Left lung (tissue), 10 donors: ENCODE results near the gene PHLPP1. TPM values are rescaled to one million over a fixed set of nuclear protein-coding genes. Genes with fewer than 3 reads are reported as not detected.
A peak's percentile ranks its signal among the peaks of the same experiment; 100 is the strongest.

Experiments
- ATAC-seq: fragments of 200-7000 bp; cut with Tn5 transposase; one replicate; pipeline ENCODE4 v1.9.1; 2020; ENCODE audit warnings: moderate library complexity
- DNase-seq, 4 donors: peaks; one replicate each; pipeline ENCODE4 v3.0.0-alpha.2; 2013 to 2020
- H3K27ac ChIP-seq, 2 donors: fragments of 200-600 bp; sonication (generic) in 1 of 2; one replicate each; pipeline versions ENCODE4 v1.5.0 to v1.8.0; 2020 to 2021
- H3K27me3 ChIP-seq, 2 donors: fragments of 200-600 bp; sonication (generic) in 1 of 2; one replicate each; pipeline versions ENCODE4 v1.5.0 to v1.8.0; 2020 to 2021
- H3K36me3 ChIP-seq, 2 donors: fragments of 200-600 bp; sonication (generic) in 1 of 2; one replicate each; pipeline versions ENCODE4 v1.5.0 to v1.8.0; 2020 to 2021
- H3K4me1 ChIP-seq, 2 donors: fragments of 200-600 bp; one replicate each; pipeline ENCODE4 v1.8.0; 2021
- H3K4me3 ChIP-seq, 2 donors: fragments of 200-600 bp; sonication (generic) in 1 of 2; one replicate each; pipeline versions ENCODE4 v1.5.0 to v1.8.0; 2020 to 2021; ENCODE audit warnings: mild to moderate bottlenecking in 1 of 2
- H3K9me3 ChIP-seq, 2 donors: fragments of 200-600 bp; sonication (generic) in 1 of 2; one replicate each; pipeline versions ENCODE4 v1.5.0 to v1.8.0; 2020 to 2021
- intact Hi-C, 2 donors: fragments of 100-400 bp; cut with DNase I; formaldehyde crosslinking; loops; one replicate each; pipeline versions ENCODE4 v1.11.2 to v1.14.2; 2022
- polyA plus RNA-seq, 6 donors: library from polyadenylated mRNA; unstranded; fragments of 120-200 nt; gene quantifications; one replicate each; pipeline ENCODE4 v1.2.1, GENCODE V29; 2013; ENCODE audit not compliant: insufficient read length in 6 of 6
- total RNA-seq, 2 donors: library from RNA; stranded (reverse); fragmentation: NEBNext Ultra II Directional; extraction: Animal tissue kit (Norgen Biotek cat#: 25700); gene quantifications; one replicate each; pipeline ENCODE4 v1.2.1, GENCODE V29; 2021
- TF ChIP-seq, protein P1 (sequence below), 2 donors: fragments of 200-600 bp; sonication (generic) in 1 of 2; IDR thresholded peaks; one replicate each; pipeline versions ENCODE4 v1.5.0 to v1.8.0; 2021; ENCODE audit warnings: antibody characterized with exemption in 2 of 2
- donor health status: DM: no; HTN: yes; CAD: no.
- donor health status: DM: no; HTN: no; CAD: no.

The PHLPP1 gene
- total and polyA plus RNA-seq, 8 donors: 7.0 to 13.1 (median 11.0) TPM

DNA sequence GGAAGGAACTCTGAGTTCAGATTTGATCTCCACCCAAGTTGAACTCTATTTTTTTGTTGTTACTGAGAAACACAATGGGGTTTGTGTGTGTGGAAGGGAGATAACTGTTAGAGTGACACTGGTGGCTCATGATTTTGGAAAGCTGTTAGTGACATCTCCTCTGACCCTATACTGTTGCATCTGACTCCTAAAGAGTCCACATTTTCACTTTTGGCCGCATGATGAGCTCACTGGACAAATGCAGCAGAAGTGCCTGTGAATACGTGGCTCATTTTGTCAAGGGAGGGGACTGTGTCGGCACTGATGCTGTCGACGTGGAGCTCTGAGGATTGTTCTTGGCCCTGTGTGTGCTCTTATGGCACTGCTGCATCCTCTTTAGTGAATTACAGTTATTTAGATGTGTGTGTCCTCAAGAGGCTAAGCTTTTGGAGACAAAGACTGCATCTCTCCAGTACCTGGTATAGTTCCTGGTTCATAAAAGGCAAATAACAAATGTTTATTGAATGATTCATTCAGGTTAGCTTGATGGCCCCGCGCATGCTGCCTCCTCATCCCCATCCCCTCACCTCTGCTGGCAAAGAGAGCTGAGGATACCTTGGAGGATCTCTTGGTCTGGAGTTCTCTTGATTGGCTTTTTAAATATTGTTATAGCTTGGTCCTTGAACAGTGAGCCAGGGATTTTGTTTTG is 135.4 kb downstream of the PHLPP1 start:
- intact Hi-C loops: no loop called here
- no peak overlapping the region for H3K4me3 ChIP-seq
- H3K9me3 ChIP-seq: no peaks in the 10 kb centered on the region
- H3K4me1 ChIP-seq: no peaks in the 10 kb centered on the region
- TF ChIP-seq, protein P1, sequence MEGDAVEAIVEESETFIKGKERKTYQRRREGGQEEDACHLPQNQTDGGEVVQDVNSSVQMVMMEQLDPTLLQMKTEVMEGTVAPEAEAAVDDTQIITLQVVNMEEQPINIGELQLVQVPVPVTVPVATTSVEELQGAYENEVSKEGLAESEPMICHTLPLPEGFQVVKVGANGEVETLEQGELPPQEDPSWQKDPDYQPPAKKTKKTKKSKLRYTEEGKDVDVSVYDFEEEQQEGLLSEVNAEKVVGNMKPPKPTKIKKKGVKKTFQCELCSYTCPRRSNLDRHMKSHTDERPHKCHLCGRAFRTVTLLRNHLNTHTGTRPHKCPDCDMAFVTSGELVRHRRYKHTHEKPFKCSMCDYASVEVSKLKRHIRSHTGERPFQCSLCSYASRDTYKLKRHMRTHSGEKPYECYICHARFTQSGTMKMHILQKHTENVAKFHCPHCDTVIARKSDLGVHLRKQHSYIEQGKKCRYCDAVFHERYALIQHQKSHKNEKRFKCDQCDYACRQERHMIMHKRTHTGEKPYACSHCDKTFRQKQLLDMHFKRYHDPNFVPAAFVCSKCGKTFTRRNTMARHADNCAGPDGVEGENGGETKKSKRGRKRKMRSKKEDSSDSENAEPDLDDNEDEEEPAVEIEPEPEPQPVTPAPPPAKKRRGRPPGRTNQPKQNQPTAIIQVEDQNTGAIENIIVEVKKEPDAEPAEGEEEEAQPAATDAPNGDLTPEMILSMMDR (IDR thresholded peaks at IDR 0.05): no peak
- H3K36me3 ChIP-seq: no peaks in the 10 kb centered on the region
- DNase-seq (peak in 1 of 4 donors; percentile 8), ATAC-seq (no peak)
- no peaks in the 10 kb centered on the region for H3K27me3 ChIP-seq
- peak overlapping the region in 1 of 2 donors; percentile 30 for H3K27ac ChIP-seq

DNA sequence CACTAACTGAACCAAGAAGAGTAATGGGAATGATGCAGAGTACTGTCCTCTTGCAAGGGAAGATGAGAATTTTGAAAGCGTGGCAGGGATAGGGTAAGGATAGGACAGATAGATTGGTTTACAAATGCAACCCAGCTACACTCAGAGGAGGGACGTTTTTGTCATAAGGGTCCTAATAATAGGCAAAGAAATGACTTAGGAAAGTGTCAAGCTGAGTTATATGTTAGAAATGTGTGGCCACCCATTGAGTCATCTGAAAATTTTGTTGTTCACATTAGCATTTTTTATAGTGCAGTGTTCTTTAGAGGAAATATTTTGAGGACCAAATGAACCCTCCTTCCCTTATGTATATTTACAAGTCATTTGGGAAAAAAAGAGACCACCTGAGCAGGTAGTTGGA is 137.5 kb downstream of the PHLPP1 start:
- no peaks in the 10 kb centered on the region for H3K27me3 ChIP-seq
- DNase-seq (no peak), ATAC-seq (no peak)
- H3K9me3 ChIP-seq: no peaks in the 10 kb centered on the region
- TF ChIP-seq, protein P1 (IDR thresholded peaks at IDR 0.05): no peak
- H3K27ac ChIP-seq: no peak overlapping the region
- H3K4me3 ChIP-seq: no peak overlapping the region
- intact Hi-C loops: no loop called here
- H3K4me1 ChIP-seq: no peaks in the 10 kb centered on the region
- H3K36me3 ChIP-seq: no peaks in the 10 kb centered on the region

DNA sequence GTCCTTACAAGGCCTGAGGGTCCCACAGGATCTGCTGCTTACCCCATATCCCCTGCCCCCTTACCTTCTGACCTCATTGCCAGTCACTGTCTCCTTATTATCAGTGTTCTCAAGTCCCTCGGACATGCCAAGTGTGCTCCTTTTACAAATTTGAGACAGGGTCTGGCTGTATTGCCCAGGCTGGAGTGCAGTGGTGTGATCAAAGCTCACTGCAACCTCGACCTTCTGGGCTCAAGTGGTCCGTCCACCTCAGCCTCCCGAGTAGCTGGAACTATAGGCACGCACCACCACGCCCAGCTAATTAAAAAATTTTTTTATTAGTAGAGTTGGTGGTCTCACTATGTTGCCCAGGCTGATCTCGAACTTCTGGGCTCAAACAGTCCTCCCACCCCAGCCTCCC is 141.0 kb downstream of the PHLPP1 start:
- intact Hi-C loops: no loop called here
- Histone ChIP-seq H3K9me3 (no peaks in the 10 kb centered on the region), H3K27ac (no peak overlapping the region), H3K27me3 (no peaks in the 10 kb centered on the region), H3K36me3 (no peaks in the 10 kb centered on the region), H3K4me1 (no peaks in the 10 kb centered on the region), H3K4me3 (no peak overlapping the region)
- DNase-seq (no peak), ATAC-seq (no peak)
- TF ChIP-seq, protein P1 (IDR thresholded peaks at IDR 0.05): no peak

DNA sequence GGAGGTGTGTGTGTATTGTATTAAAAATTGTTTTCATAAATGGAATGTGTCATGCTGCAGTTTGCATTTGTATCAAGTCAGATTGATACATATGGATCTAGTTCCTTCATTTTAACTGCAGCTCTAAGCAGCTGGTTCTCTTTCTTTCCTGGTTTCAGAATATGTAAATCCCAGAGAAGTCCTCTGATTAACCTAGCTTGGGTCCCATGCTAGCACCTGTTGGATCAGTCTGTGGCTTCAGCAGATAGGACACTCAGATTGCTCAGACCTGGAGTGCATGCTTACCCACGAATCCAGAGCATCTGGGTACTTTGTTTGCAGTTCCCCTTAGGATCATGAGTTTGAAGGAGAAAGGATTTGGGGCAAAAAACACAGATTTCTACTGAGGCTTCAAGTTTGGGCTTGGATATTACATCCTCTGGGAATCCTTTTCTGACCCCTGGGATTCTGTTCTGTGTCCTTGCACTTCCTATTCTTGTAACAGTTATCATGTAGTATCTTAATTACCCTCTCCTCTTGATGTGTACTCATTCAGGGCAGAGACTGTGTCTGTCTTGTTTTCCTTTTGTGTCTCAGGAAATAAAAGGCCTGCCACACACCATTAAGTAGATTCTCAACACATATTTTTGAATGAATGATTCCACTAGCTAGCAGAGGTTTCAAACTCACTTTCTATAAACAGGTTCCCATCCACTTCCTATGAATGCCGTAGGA is 142.1 kb downstream of the PHLPP1 start:
- Histone ChIP-seq H3K9me3 (no peaks in the 10 kb centered on the region), H3K36me3 (no peaks in the 10 kb centered on the region), H3K27ac (no peak overlapping the region), H3K4me3 (no peak overlapping the region), H3K4me1 (peaks cover 0 to under 1% of the 10 kb centered on the region in 2 donors), H3K27me3 (no peaks in the 10 kb centered on the region)
- no peak for ATAC-seq
- intact Hi-C loops: no loop called here
- TF ChIP-seq, protein P1 (IDR thresholded peaks at IDR 0.05): no peak
- DNase-seq: no peak

DNA sequence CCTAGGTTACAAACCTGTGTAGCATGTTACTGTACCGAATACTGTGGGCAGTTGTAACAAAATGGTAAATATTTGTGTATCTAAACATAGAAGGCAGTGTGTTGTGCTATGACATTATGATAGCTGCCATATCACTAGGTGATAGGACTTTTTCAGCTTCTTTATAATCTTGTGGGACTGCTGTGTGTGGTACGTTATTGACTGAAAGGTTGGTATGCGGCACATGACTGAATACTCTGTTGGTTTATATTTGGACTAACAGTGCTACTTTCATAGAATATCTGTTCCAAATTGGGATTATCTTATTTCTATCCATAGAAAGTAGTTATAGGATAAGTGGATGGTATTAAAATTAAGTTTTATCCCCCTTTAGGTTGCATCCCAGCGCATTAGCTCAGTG is 144.7 kb downstream of the PHLPP1 start:
- H3K36me3 ChIP-seq: no peaks in the 10 kb centered on the region
- H3K4me1 ChIP-seq: peaks cover 0 to 2% of the 10 kb centered on the region in 2 donors
- H3K4me3 ChIP-seq: no peak overlapping the region
- DNase-seq (no peak), ATAC-seq (no peak)
- no peaks in the 10 kb centered on the region for H3K9me3 ChIP-seq
- TF ChIP-seq, protein P1 (IDR thresholded peaks at IDR 0.05): no peak
- intact Hi-C loops: no loop called here
- no peaks in the 10 kb centered on the region for H3K27me3 ChIP-seq
- H3K27ac ChIP-seq: no peak overlapping the region
